ENCODE data around the gene OR52A1.

DNA sequence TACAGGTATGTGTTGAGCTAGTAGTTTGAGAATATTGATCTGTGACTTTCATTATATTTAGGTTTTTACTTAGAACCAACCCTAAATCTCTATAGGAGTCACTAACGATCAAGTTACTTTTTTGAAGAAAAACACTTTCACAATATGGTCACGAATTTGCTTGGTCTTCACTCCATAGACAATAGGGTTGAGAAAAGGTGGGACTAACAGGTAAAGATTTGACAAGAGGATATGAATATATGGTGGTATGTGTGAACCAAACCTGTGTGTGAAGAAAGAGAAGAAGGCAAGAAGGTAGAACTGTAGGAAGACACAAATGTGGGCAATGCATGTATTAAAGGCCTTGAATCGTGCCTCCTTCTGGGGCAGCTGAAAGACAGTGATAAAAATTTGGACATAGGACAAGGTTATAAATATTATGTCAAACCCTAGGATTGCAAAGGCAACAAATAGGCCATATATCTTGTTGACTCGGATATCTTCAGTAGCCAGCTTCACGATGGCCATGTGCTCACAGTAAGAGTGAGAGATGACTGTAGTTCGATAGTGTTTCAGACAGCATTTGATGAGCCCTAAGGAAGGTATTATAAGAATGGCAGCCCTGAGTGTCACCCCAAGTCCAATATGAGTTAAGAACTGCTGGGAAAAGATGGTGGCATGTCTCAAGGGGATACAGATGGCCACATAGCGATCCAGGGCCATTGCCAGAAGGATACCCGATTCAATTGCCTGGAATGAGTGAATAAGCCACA is 22.8 kb downstream of the OR52A1 start:
- TF ChIP-seq, protein P1, sequence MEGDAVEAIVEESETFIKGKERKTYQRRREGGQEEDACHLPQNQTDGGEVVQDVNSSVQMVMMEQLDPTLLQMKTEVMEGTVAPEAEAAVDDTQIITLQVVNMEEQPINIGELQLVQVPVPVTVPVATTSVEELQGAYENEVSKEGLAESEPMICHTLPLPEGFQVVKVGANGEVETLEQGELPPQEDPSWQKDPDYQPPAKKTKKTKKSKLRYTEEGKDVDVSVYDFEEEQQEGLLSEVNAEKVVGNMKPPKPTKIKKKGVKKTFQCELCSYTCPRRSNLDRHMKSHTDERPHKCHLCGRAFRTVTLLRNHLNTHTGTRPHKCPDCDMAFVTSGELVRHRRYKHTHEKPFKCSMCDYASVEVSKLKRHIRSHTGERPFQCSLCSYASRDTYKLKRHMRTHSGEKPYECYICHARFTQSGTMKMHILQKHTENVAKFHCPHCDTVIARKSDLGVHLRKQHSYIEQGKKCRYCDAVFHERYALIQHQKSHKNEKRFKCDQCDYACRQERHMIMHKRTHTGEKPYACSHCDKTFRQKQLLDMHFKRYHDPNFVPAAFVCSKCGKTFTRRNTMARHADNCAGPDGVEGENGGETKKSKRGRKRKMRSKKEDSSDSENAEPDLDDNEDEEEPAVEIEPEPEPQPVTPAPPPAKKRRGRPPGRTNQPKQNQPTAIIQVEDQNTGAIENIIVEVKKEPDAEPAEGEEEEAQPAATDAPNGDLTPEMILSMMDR (IDR thresholded peaks at IDR 0.05; ENCODE audit: low read depth, low read length, poor library complexity, severe bottlenecking): no peak
- no peak for TF ChIP-seq EZH2phosphoT487 (IDR thresholded peaks at IDR 0.05; ENCODE audit: borderline replicate concordance, low read length)

Measured in DOHH2 (cell line).